ENCODE measurements around the gene AMHR2. TPM values are rescaled to one million over a fixed set of nuclear protein-coding genes. Genes with fewer than 3 reads are reported as not detected.

Gene AMHR2
- total and polyA plus RNA-seq, 9 of the 15 experiments (the other 6 are each of a cell fraction or from before 2014, with no cell fraction given), result 8.9 to 49.7 (median 19.3) TPM

DNA sequence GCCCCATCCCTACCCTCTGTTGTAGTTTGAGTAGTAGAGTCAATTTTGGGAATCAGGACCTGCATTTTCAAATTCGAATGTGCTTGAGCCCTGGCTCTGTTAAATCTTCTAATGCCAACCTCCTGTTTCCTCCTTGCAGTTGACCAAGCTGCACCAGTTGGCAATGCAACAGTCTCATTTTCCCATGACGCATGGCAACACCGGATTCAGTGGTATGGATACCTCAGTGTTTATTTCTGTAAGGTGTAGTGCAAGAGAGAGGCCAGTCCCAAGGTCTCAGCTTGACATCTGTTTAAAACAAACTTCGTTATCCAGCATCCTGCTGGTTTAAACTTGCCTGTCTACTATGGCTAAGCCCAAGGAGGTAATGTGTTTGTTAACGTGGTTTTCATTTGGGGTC is 43.4 kb downstream of the AMHR2 start (continued):
- TF ChIP-seq BRF2 (IDR thresholded peaks at IDR 0.05; ENCODE audit: borderline replicate concordance, insufficient read depth, insufficient read length) (no peak), KLF6 (CRISPR knock-in tag; IDR thresholded peaks at IDR 0.05; ENCODE audit: borderline replicate concordance) (no peak), BACH1 (tag; IDR thresholded peaks at IDR 0.05) (no peak), POLR2G (IDR thresholded peaks at IDR 0.05; ENCODE audit: low read depth, low read length) (no peak), ZSCAN32 (CRISPR knock-in tag; IDR thresholded peaks at IDR 0.05) (no peak), ZNF124 (CRISPR knock-in tag; IDR thresholded peaks at IDR 0.05) (no peak), TAF1 (IDR thresholded peaks at IDR 0.05; ENCODE audit: control insufficient read depth, extremely low read depth, insufficient read depth, low read length, severe bottlenecking) (no peak), NR3C1 (CRISPR knock-in tag; IDR thresholded peaks at IDR 0.05) (no peak)

- no peak for FAIRE-seq
- H3K9me1 ChIP-seq (ENCODE audit: control insufficient read depth, insufficient read depth, low read length), result no peaks in the 10 kb centered on the region
- DNase-seq (ENCODE audit: extremely low read depth in 1 of 4, low spot score in 3 of 4), result no peak
- ChIA-PET POLR2A (interaction anchor here (1.4 to 8.8 kb wide), 4 partner anchors 7 to 33 kb away, joined by 4 to 99 read pairs (median 46); partner anchors contain the start of gene TARBP2), CTCF (ENCODE audit: low intra/inter-chr PET ratio) (no interaction called here)
- TSS peak; percentile 10 for BruUV-seq (replicated peaks)
- no peak overlapping the region for H2AFZ ChIP-seq (ENCODE audit: low read depth, low read length)
- WGBS (ENCODE audit: insufficient coverage, low coverage, missing lambda C conversion rate), result 96% methylated on average over 2 of the region's 2 CpGs
- H3K9ac ChIP-seq (ENCODE audit: insufficient read depth in 1 of 2, low read depth in 2 of 2, low read length in 2 of 2), result no peak overlapping the region
- H3K79me2 ChIP-seq (ENCODE audit: control insufficient read depth, insufficient read depth, low read length), result peaks cover 77% of the 10 kb centered on the region
- no peaks in the 10 kb centered on the region for H3K9me3 ChIP-seq (replicated peaks; ENCODE audit: control insufficient read depth, insufficient read depth, low read depth, low read length)
- no peak for ATAC-seq
- peaks cover 0 to 3% of the 10 kb centered on the region in 2 experiments; a peak in 2 of 5 replicates for H3K4me1 ChIP-seq (replicated peaks in 1 of 2; ENCODE audit: control insufficient read depth in 2 of 2, insufficient read depth in 2 of 2, low read length in 2 of 2)
- no peak overlapping the region for H3K27ac ChIP-seq (ENCODE audit: extremely low read depth, low read depth, low read length)
- no peak overlapping the region for H3K4me2 ChIP-seq (ENCODE audit: insufficient read depth, low read length)
- H3K27me3 ChIP-seq (ENCODE audit: control insufficient read depth in 2 of 2, insufficient read depth in 2 of 2, low read length in 2 of 2), result no peaks in the 10 kb centered on the region
- intact Hi-C loops (cut with micrococcal nuclease) (no loop called here), in situ Hi-C loops (cut with MboI) (no loop called here)
- TF ChIP-seq RBFOX2 (IDR thresholded peaks at IDR 0.05; ENCODE audit: low read depth, low read length), result 0 out of 2 replicates have a peak, but pooled peaks have one; percentile 29
- TF ChIP-seq ZNF324 (CRISPR knock-in tag; IDR thresholded peaks at IDR 0.05), result no peak
- no peak overlapping the region for H3K4me3 ChIP-seq
- peaks cover 21% of the 10 kb centered on the region for H4K20me1 ChIP-seq (replicated peaks; ENCODE audit: control insufficient read depth, insufficient read depth, low read length)
- peaks cover 100% of the 10 kb centered on the region for H3K36me3 ChIP-seq (ENCODE audit: control insufficient read depth, insufficient read depth, low read length)
Observed at GRCh38 chr12:53467880-53468279, 44.2 kb downstream of the AMHR2 start.

Measured in K562 (cell line).